Loucy (cell line): ENCODE measurements around the gene CROCC.
"Not testable (repeated sequence)": the region's sequence is repeated elsewhere in the genome, so short reads cannot be mapped to it uniquely, and the experiment has no call there.

Experiments
- H2AFZ ChIP-seq: fragments of 200-600 bp; sonication (generic); 2 replicates; pipeline ENCODE4 v1.6.0; 2016; ENCODE audit warnings: antibody characterized with exemption, mild to moderate bottlenecking, low read length, moderate library complexity
- H3F3A ChIP-seq: fragments of 200-600 bp; 2 replicates; pipeline ENCODE4 v1.6.0; 2016; ENCODE audit warnings: antibody characterized with exemption, low read depth, mild to moderate bottlenecking
- H3K27me3 ChIP-seq: fragments of 200-600 bp; sonication (generic); 2 replicates; pipeline ENCODE4 v1.6.1; 2014; ENCODE audit warnings: low read length, mild to moderate bottlenecking; ENCODE audit not compliant: insufficient read depth, poor library complexity, severe bottlenecking
- H3K36me3 ChIP-seq: fragments of 200-600 bp; sonication (generic); 2 replicates; pipeline ENCODE4 v1.6.1; 2016; ENCODE audit warnings: low read length; ENCODE audit not compliant: insufficient read depth
- H3K4me1 ChIP-seq: fragments of 200-600 bp; sonication (generic); 2 replicates; pipeline ENCODE4 v1.5.1; 2014; ENCODE audit warnings: low read length, mild to moderate bottlenecking; ENCODE audit not compliant: insufficient read depth, poor library complexity, severe bottlenecking
- H3K4me2 ChIP-seq: fragments of 200-600 bp; sonication (generic); 2 replicates; pipeline ENCODE4 v1.6.0; 2014; ENCODE audit warnings: antibody characterized with exemption, low read length, low read depth, mild to moderate bottlenecking; ENCODE audit not compliant: poor library complexity, severe bottlenecking
- H3K4me3 ChIP-seq: fragments of 200-600 bp; sonication (generic); 2 replicates; pipeline ENCODE4 v1.5.1; 2014; ENCODE audit warnings: low read length, mild to moderate bottlenecking, mixed read lengths; ENCODE audit not compliant: poor library complexity, severe bottlenecking
- H3K79me2 ChIP-seq: fragments of 200-600 bp; sonication (generic); 2 replicates; pipeline ENCODE4 v1.6.1; 2014; ENCODE audit warnings: low read length; ENCODE audit not compliant: insufficient read depth
- H3K9ac ChIP-seq: fragments of 200-600 bp; sonication (generic); 2 replicates; pipeline ENCODE4 v1.6.0; 2014; ENCODE audit warnings: mild to moderate bottlenecking, low read depth, low read length, moderate library complexity; ENCODE audit not compliant: poor library complexity, severe bottlenecking
- H3K9me2 ChIP-seq: fragments of 200-600 bp; sonication (generic); replicated peaks from 2 replicates; pipeline ENCODE4 v1.6.1; 2016; ENCODE audit warnings: low read depth, low read length, mixed read lengths
- H3K9me3 ChIP-seq: fragments of 200-600 bp; sonication (generic); 2 replicates; pipeline ENCODE4 v1.6.1; 2014; ENCODE audit warnings: mild to moderate bottlenecking, antibody characterized with exemption, low read length, low read depth; ENCODE audit not compliant: insufficient read depth
- H4K20me1 ChIP-seq: fragments of 200-600 bp; sonication (generic); 2 replicates; pipeline ENCODE4 v1.6.0; 2014; ENCODE audit warnings: antibody characterized with exemption, low read length, mild to moderate bottlenecking; ENCODE audit not compliant: insufficient read depth, poor library complexity, severe bottlenecking
- CTCF ChIP-seq: fragments of 200-600 bp; sonication (generic); conservative IDR thresholded peaks from 2 replicates; pipeline ENCODE4 v1.5.1; 2014; ENCODE audit warnings: mild to moderate bottlenecking, antibody characterized with exemption, low read length
- EZH2phosphoT487 ChIP-seq: fragments of 200-600 bp; IDR thresholded peaks from 2 replicates; pipeline ENCODE4 v1.6.1; 2018; ENCODE audit warnings: antibody characterized with exemption, mild to moderate bottlenecking, moderate library complexity, borderline replicate concordance

The CROCC gene

DNA sequence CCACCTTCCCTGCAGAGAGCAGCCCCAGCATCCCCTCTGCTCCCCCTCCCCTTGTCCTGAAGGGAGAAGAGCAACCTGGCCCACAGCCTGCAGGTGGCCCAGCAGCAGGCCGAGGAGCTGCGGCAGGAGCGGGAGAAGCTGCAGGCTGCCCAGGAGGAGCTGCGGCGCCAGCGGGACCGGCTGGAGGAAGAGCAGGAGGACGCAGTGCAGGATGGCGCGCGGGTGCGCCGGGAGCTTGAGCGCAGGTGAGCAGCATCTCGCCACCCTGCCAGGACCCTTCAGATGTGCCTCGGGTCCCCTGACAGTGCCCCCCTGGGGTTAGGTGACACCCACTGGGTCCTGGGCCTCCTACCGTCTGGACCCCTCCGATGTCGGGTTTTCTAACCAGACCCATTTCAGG, 22.3 kb downstream of the CROCC start:
- H3K9me2 ChIP-seq: no peaks in the 10 kb centered on the region
- H3K79me2 ChIP-seq: no peaks in the 10 kb centered on the region
- H3K9ac ChIP-seq: no peak overlapping the region
- no peaks in the 10 kb centered on the region for H3K4me1 ChIP-seq
- no peaks in the 10 kb centered on the region for H3K9me3 ChIP-seq
- H4K20me1 ChIP-seq: no peaks in the 10 kb centered on the region
- no peak overlapping the region for H3K4me2 ChIP-seq
- no peaks in the 10 kb centered on the region for H3F3A ChIP-seq
- H2AFZ ChIP-seq: no peak overlapping the region
- H3K27me3 ChIP-seq: no peaks in the 10 kb centered on the region
- no peak for TF ChIP-seq EZH2phosphoT487
- no peak for TF ChIP-seq CTCF
- H3K4me3 ChIP-seq: no peak overlapping the region
- no peaks in the 10 kb centered on the region; the same call in 1 of the 2 replicates for H3K36me3 ChIP-seq

- H3F3A ChIP-seq, H3K9ac ChIP-seq, H4K20me1 ChIP-seq, H2AFZ ChIP-seq, H3K4me3 ChIP-seq, H3K79me2 ChIP-seq, H3K27me3 ChIP-seq, H3K9me3 ChIP-seq, H3K4me2 ChIP-seq, H3K36me3 ChIP-seq, H3K4me1 ChIP-seq, H3K9me2 ChIP-seq: not testable (repeated sequence)
These were observed 23.8 kb downstream of the CROCC start for GRCh38 chr1:16945512-16945911.

DNA sequence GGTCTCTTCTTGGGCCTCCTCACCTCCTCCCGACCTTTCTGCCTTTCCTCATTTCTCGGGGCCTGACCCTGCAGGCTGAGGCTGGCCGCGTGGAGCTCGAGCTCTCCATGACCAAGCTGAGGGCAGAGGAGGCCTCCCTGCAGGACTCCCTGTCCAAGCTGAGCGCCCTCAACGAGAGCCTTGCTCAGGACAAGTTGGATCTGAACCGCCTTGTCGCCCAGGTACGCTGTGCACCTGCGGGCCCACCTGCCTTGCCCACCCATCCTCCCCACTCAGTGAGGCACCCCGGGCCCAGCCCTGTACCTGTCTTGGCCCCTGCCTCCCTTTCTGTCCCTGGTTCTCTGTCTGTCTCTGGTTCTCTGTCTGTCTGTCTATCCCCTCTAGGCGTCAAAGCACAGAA, 24.5 kb downstream of the CROCC start:
- not testable (repeated sequence) for H3K9me2 ChIP-seq, H3K27me3 ChIP-seq, H3K36me3 ChIP-seq, H3K9me3 ChIP-seq, H3K4me2 ChIP-seq, H3K4me1 ChIP-seq, H3K4me3 ChIP-seq, H3K79me2 ChIP-seq, H4K20me1 ChIP-seq, H2AFZ ChIP-seq, H3K9ac ChIP-seq, H3F3A ChIP-seq

DNA sequence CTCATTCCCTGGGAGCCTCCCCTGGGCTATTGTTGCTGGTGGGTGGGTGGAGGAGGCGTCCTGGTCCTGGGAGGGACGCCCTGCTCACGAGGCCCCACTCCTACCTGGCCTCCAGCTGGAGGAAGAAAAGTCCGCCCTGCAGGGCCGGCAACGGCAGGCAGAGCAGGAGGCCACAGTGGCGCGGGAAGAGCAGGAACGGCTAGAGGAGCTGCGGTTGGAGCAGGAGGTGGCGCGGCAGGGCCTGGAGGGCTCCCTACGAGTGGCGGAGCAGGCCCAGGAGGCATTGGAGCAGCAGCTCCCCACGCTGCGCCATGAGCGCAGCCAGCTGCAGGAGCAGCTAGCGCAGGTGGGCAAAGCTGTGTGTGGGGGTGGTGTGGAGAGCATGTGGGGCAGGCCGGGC, 24.9 kb downstream of the CROCC start:
- TF ChIP-seq EZH2phosphoT487 (no peak), CTCF (no peak)
- Histone ChIP-seq H4K20me1 (no peaks in the 10 kb centered on the region), H3K36me3 (no peaks in the 10 kb centered on the region; the same call in 1 of the 2 replicates), H3K79me2 (no peaks in the 10 kb centered on the region), H2AFZ (no peak overlapping the region), H3F3A (no peaks in the 10 kb centered on the region), H3K27me3 (no peaks in the 10 kb centered on the region), H3K9me3 (no peaks in the 10 kb centered on the region), H3K4me2 (no peak overlapping the region), H3K4me3 (no peak overlapping the region), H3K9ac (no peak overlapping the region), H3K9me2 (no peaks in the 10 kb centered on the region), H3K4me1 (no peaks in the 10 kb centered on the region)

DNA sequence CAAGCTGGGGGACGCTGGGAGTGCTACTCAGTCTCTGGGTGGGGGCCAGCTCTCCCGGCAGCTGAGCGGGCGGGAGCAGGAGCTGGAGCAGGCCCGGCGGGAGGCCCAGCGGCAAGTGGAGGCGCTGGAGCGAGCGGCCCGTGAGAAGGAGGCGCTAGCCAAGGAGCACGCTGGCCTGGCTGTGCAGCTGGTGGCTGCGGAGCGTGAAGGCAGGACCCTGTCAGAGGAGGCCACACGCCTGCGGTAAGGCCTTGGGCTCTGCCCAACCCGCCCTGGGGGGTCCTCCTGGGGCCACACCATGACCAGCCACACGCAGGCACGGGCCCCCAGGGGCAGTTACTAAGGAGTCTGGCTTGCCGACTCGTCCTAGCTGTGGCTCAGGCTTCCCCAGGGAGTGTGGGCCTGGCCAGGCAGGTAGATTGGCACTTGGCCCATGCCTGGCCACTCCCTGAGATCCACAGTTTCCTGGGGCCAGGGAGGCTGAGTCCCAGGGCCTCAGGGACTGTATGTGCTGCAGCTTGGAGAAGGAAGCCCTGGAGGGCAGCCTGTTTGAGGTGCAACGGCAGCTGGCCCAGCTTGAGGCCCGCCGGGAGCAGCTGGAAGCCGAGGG, 26.7 kb downstream of the CROCC start:
- H3K79me2 ChIP-seq, H3K4me1 ChIP-seq, H3K4me2 ChIP-seq, H3K36me3 ChIP-seq, H4K20me1 ChIP-seq, H2AFZ ChIP-seq, H3K9ac ChIP-seq, H3K4me3 ChIP-seq, H3K9me2 ChIP-seq, H3K27me3 ChIP-seq, H3K9me3 ChIP-seq, H3F3A ChIP-seq: not testable (repeated sequence)

- H3K27me3 ChIP-seq, H4K20me1 ChIP-seq, H3K79me2 ChIP-seq, H3K36me3 ChIP-seq, H3K4me1 ChIP-seq, H3F3A ChIP-seq, H3K9ac ChIP-seq, H3K9me2 ChIP-seq, H2AFZ ChIP-seq, H3K9me3 ChIP-seq, H3K4me3 ChIP-seq, H3K4me2 ChIP-seq: not testable (repeated sequence)
These were observed 27.3 kb downstream of the CROCC start for GRCh38 chr1:16949026-16949425.
